Raji (cell line): Measurements from ENCODE around the gene KCNK4.

Experiments used
- POLR2A ChIP-seq: IDR thresholded peaks from 2 replicates; pipeline ENCODE4 v1.6.1; 2011; ENCODE audit warnings: low read depth, low read length, control low read depth; ENCODE audit not compliant: insufficient read depth

KCNK4 gene

GRCh38 chr11:64304316-64305072 lies 13.4 kb downstream of the KCNK4 start:
- TF ChIP-seq POLR2A = peak; percentile 68

- TF ChIP-seq POLR2A = peak; percentile 62; the same call in 1 of the 2 replicates
These were observed 14.1 kb downstream of the KCNK4 start, which contains the start of gene ESRRA for GRCh38 chr11:64305075-64305690. TSS of gene ESRRA (plus strand) at chr11:64305524. CDS start at chr11:64307180, 1,656 bp downstream.

- TF ChIP-seq POLR2A = peak; percentile 58
These were observed 14.8 kb downstream of the KCNK4 start for GRCh38 chr11:64305691-64306562.

GRCh38 chr11:64306563-64306875 lies 15.4 kb downstream of the KCNK4 start:
- no peak for TF ChIP-seq POLR2A

- no peak for TF ChIP-seq POLR2A
These were observed 15.9 kb downstream of the KCNK4 start for GRCh38 chr11:64306876-64307622.

GRCh38 chr11:64312947-64313346 lies 21.8 kb downstream of the KCNK4 start:
- TF ChIP-seq POLR2A = no peak

- no peak for TF ChIP-seq POLR2A
These were observed 22.5 kb downstream of the KCNK4 start for GRCh38 chr11:64313491-64314145.

- TF ChIP-seq POLR2A = no peak
These were observed 23.2 kb downstream of the KCNK4 start for GRCh38 chr11:64314146-64314804.

GRCh38 chr11:64314805-64315561 lies 23.9 kb downstream of the KCNK4 start:
- TF ChIP-seq POLR2A = 0 out of 2 replicates have a peak, but pooled peaks have one; percentile 11

GRCh38 chr11:64316672-64317324 lies 25.7 kb downstream of the KCNK4 start:
- TF ChIP-seq POLR2A = no peak

GRCh38 chr11:64317325-64317960 lies 26.3 kb downstream of the KCNK4 start, which contains the start of gene TRMT112:
TSS of gene TRMT112 (minus strand) at chr11:64317559. CDS start at chr11:64317526, 33 bp downstream.
- peak; percentile 90 for TF ChIP-seq POLR2A
